HuH-7 (cell line): ENCODE results near the gene KCNIP4.

Experiments
- DNase-seq: peaks from one replicate; pipeline ENCODE4 v3.0.0; 2011; ENCODE audit warnings: low spot score

The KCNIP4 gene

GRCh38 chr4:20735931-20736330 is 1212.6 kb downstream of the KCNIP4 start:
- no peak for DNase-seq

GRCh38 chr4:20724915-20725314 is 1223.7 kb downstream of the KCNIP4 start:
- DNase-seq = no peak

- no peak for DNase-seq
Observed at GRCh38 chr4:20723463-20723862, 1225.1 kb downstream of the KCNIP4 start.

GRCh38 chr4:20723019-20723418 is 1225.6 kb downstream of the KCNIP4 start:
- DNase-seq = no peak

GRCh38 chr4:20711335-20711734 is 1237.2 kb downstream of the KCNIP4 start:
- DNase-seq = no peak

GRCh38 chr4:20700007-20700761 is 1248.4 kb downstream of the KCNIP4 start, which contains the start of gene PACRGL:
Gene PACRGL, plus strand, starts transcription at chr4:20700458. Its CDS starts 4,024 bp downstream, at chr4:20704482.
- peak; percentile 88 for DNase-seq

GRCh38 chr4:20698820-20699219 is 1249.8 kb downstream of the KCNIP4 start:
- no peak for DNase-seq

- DNase-seq = no peak
Observed at GRCh38 chr4:20698382-20698781, 1250.2 kb downstream of the KCNIP4 start.

GRCh38 chr4:20696815-20697214 is 1251.8 kb downstream of the KCNIP4 start:
- no peak for DNase-seq

GRCh38 chr4:20687864-20688263 is 1260.7 kb downstream of the KCNIP4 start:
- no peak for DNase-seq

- peak; percentile 12 for DNase-seq
Observed at GRCh38 chr4:20684852-20685763, 1263.5 kb downstream of the KCNIP4 start.

GRCh38 chr4:20683766-20684165 is 1264.8 kb downstream of the KCNIP4 start:
- DNase-seq = no peak

- DNase-seq = no peak
Observed at GRCh38 chr4:20682853-20683252, 1265.7 kb downstream of the KCNIP4 start.

- DNase-seq = no peak
Observed at GRCh38 chr4:20681271-20681670, 1267.3 kb downstream of the KCNIP4 start.

- no peak for DNase-seq
Observed at GRCh38 chr4:20680736-20681135, 1267.8 kb downstream of the KCNIP4 start.

- DNase-seq = no peak
Observed at GRCh38 chr4:20679951-20680350, 1268.6 kb downstream of the KCNIP4 start.
